ENCODE results near the gene GATAD2B. TPM values are rescaled to one million over a fixed set of nuclear protein-coding genes. Genes with fewer than 3 reads are reported as not detected.
A peak's percentile ranks its signal among the peaks of the same experiment; 100 is the strongest.
"Not testable (repeated sequence)": the region's sequence is repeated elsewhere in the genome, so short reads cannot be mapped to it uniquely, and the experiment has no call there.

GATAD2B gene
- total RNA-seq, 3 donors from 2014 or later (not counting 1 experiment from before 2014, with no cell fraction given), result 68.1 to 91.3 (median 75.5) TPM

DNA sequence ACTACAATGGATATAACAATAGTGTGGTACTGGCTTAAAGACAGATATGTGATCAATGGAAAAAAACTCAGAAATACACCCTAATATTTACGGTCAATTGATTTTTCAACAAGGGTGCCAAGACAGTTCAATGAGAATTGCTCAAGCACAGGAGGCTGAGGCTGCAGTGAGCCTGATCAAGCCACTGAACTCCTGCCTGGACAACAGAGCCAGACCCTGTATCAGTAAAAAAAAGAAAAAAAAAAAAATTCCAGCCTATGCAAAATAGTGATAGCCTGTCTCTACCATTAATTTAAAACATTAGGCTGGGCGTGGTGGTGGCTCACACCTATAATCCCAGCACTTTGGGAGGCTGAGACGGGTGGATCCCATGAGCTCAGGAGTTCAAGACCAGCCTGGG lies 77.6 kb downstream of the GATAD2B start:
- Histone ChIP-seq H3K27me3 (ENCODE audit: control insufficient read depth, insufficient read depth, low read length) (no peaks in the 10 kb centered on the region), H3K4me3 (ENCODE audit: low read length) (no peak overlapping the region), H3K4me1 (ENCODE audit: control insufficient read depth, insufficient read depth, low read length) (peaks cover 9% of the 10 kb centered on the region), H3K27ac (ENCODE audit: low read length) (no peak overlapping the region), H3K36me3 (ENCODE audit: control insufficient read depth, insufficient read depth, low read length) (no peaks in the 10 kb centered on the region), H3K9me3 (ENCODE audit: control insufficient read depth, insufficient read depth, low read length) (no peaks in the 10 kb centered on the region)
- DNase-seq, result no peak
- Mint-ChIP-seq H3K4me1 (peaks cover 29 to 40% of the 10 kb centered on the region in 2 donors), H3K9me3 (no peaks in the 10 kb centered on the region), H3K4me3 (no peak overlapping the region), H3K27ac (no peak overlapping the region), H3K27me3 (ENCODE audit: low read depth in 2 of 2) (no peaks in the 10 kb centered on the region), H3K36me3 (no peaks in the 10 kb centered on the region)
- WGBS (ENCODE audit: insufficient coverage), result 100% methylated on average over 3 of the region's 3 CpGs
- intact Hi-C loops (cut with micrococcal nuclease), result no loop called here
- no peak for ATAC-seq
- TF ChIP-seq, protein P1, sequence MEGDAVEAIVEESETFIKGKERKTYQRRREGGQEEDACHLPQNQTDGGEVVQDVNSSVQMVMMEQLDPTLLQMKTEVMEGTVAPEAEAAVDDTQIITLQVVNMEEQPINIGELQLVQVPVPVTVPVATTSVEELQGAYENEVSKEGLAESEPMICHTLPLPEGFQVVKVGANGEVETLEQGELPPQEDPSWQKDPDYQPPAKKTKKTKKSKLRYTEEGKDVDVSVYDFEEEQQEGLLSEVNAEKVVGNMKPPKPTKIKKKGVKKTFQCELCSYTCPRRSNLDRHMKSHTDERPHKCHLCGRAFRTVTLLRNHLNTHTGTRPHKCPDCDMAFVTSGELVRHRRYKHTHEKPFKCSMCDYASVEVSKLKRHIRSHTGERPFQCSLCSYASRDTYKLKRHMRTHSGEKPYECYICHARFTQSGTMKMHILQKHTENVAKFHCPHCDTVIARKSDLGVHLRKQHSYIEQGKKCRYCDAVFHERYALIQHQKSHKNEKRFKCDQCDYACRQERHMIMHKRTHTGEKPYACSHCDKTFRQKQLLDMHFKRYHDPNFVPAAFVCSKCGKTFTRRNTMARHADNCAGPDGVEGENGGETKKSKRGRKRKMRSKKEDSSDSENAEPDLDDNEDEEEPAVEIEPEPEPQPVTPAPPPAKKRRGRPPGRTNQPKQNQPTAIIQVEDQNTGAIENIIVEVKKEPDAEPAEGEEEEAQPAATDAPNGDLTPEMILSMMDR (IDR thresholded peaks at IDR 0.05), result no peak

DNA sequence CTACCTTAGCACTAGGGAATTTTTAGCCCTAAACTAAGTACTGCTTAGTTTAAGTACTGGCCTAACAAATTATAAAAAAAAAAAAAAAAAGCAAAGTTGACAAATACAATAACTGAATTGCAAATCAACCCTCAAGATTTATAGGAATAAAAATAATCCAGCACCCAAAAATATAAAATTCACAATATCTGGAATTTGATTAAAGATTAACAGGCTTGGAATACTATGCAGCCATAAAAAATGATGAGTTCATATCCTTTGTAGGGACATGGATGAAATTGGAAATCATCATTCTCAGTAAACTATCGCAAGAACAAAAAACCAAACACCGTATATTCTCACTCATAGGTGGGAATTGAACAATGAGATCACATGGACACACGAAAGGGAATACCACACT lies 78.4 kb downstream of the GATAD2B start:
- H3K27ac ChIP-seq (ENCODE audit: low read length); H3K27me3 ChIP-seq (ENCODE audit: control insufficient read depth, insufficient read depth, low read length); ATAC-seq; H3K27me3 Mint-ChIP-seq (ENCODE audit: low read depth in 2 of 2); H3K4me3 Mint-ChIP-seq; H3K27ac Mint-ChIP-seq; H3K9me3 Mint-ChIP-seq; H3K36me3 ChIP-seq (ENCODE audit: control insufficient read depth, insufficient read depth, low read length); intact Hi-C loops (cut with micrococcal nuclease); H3K9me3 ChIP-seq (ENCODE audit: control insufficient read depth, insufficient read depth, low read length); DNase-seq; H3K4me3 ChIP-seq (ENCODE audit: low read length); H3K36me3 Mint-ChIP-seq; H3K4me1 ChIP-seq (ENCODE audit: control insufficient read depth, insufficient read depth, low read length): not testable (repeated sequence)
- H3K4me1 Mint-ChIP-seq, result peaks cover 22 to 34% of the 10 kb centered on the region in 2 donors
- WGBS (ENCODE audit: insufficient coverage), result no CpG with 5 or more reads among the region's 3 CpGs

DNA sequence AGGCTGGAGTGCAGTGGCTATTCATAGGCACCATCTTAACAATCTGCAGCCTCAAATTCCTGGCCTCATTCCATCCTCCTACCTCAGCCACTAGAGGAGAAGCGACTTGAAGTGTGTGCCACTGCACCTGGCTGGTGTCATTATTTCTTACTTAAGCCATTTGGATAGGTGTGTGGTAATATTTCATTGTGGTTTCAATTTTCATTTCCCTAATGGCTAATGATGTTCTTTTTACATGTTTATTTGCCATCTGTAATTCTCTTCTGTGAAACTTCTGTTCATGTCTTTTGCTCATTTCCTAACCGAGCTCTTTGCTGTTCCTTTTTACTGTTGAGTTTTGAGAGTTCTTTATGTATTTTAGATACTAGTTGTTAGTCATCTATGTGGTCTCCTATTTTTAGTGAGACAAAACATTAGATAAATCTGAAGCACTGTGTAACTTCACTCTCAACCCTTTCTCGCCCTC lies 80.7 kb downstream of the GATAD2B start:
- H3K4me3 Mint-ChIP-seq, result no peak overlapping the region
- Histone ChIP-seq H3K9me3 (ENCODE audit: control insufficient read depth, insufficient read depth, low read length) (no peaks in the 10 kb centered on the region), H3K4me1 (ENCODE audit: control insufficient read depth, insufficient read depth, low read length) (peaks cover 5% of the 10 kb centered on the region), H3K36me3 (ENCODE audit: control insufficient read depth, insufficient read depth, low read length) (no peaks in the 10 kb centered on the region), H3K27me3 (ENCODE audit: control insufficient read depth, insufficient read depth, low read length) (no peaks in the 10 kb centered on the region), H3K4me3 (ENCODE audit: low read length) (no peak overlapping the region), H3K27ac (ENCODE audit: low read length) (no peak overlapping the region)
- ATAC-seq (no peak), DNase-seq (no peak)
- H3K9me3 Mint-ChIP-seq, result no peaks in the 10 kb centered on the region
- no peaks in the 10 kb centered on the region for H3K36me3 Mint-ChIP-seq
- TF ChIP-seq, protein P1 (IDR thresholded peaks at IDR 0.05), result no peak
- H3K27ac Mint-ChIP-seq, result peak overlapping the region in 1 of 2 donors; percentile 15
- intact Hi-C loops (cut with micrococcal nuclease), result no loop called here
- peaks cover 18 to 26% of the 10 kb centered on the region in 2 donors for H3K4me1 Mint-ChIP-seq
- no CpG with 5 or more reads among the region's 3 CpGs for WGBS (ENCODE audit: insufficient coverage)
- no peaks in the 10 kb centered on the region for H3K27me3 Mint-ChIP-seq (ENCODE audit: low read depth in 2 of 2)

GRCh38 chr1:153841463-153841994 lies 81.2 kb downstream of the GATAD2B start:
- H3K4me3 Mint-ChIP-seq, result no peak overlapping the region
- 89% methylated on average over 2 of the region's 3 CpGs for WGBS (ENCODE audit: insufficient coverage)
- H3K36me3 Mint-ChIP-seq, result no peaks in the 10 kb centered on the region
- intact Hi-C loops (cut with micrococcal nuclease), result no loop called here
- DNase-seq (no peak), ATAC-seq (no peak)
- H3K27me3 ChIP-seq (ENCODE audit: control insufficient read depth, insufficient read depth, low read length), result no peaks in the 10 kb centered on the region
- H3K4me1 Mint-ChIP-seq, result peaks cover 18 to 26% of the 10 kb centered on the region in 2 donors
- no peaks in the 10 kb centered on the region for H3K9me3 ChIP-seq (ENCODE audit: control insufficient read depth, insufficient read depth, low read length)
- no peaks in the 10 kb centered on the region for H3K27me3 Mint-ChIP-seq (ENCODE audit: low read depth in 2 of 2)
- H3K4me3 ChIP-seq (ENCODE audit: low read length), result no peak overlapping the region
- no peaks in the 10 kb centered on the region for H3K9me3 Mint-ChIP-seq
- H3K27ac ChIP-seq (ENCODE audit: low read length), result no peak overlapping the region
- TF ChIP-seq, protein P1 (IDR thresholded peaks at IDR 0.05), result no peak
- no peaks in the 10 kb centered on the region for H3K36me3 ChIP-seq (ENCODE audit: control insufficient read depth, insufficient read depth, low read length)
- H3K27ac Mint-ChIP-seq, result peak overlapping the region; percentile 47 to 64
- peaks cover 5% of the 10 kb centered on the region for H3K4me1 ChIP-seq (ENCODE audit: control insufficient read depth, insufficient read depth, low read length)

GRCh38 chr1:153840774-153841173 lies 82.0 kb downstream of the GATAD2B start:
- H3K4me3 ChIP-seq (ENCODE audit: low read length); DNase-seq; H3K9me3 ChIP-seq (ENCODE audit: control insufficient read depth, insufficient read depth, low read length); H3K27ac ChIP-seq (ENCODE audit: low read length); H3K4me3 Mint-ChIP-seq; H3K27me3 Mint-ChIP-seq (ENCODE audit: low read depth in 2 of 2); H3K27me3 ChIP-seq (ENCODE audit: control insufficient read depth, insufficient read depth, low read length); H3K4me1 ChIP-seq (ENCODE audit: control insufficient read depth, insufficient read depth, low read length); intact Hi-C loops (cut with micrococcal nuclease); H3K36me3 Mint-ChIP-seq; H3K36me3 ChIP-seq (ENCODE audit: control insufficient read depth, insufficient read depth, low read length); ATAC-seq; H3K9me3 Mint-ChIP-seq: not testable (repeated sequence)
- H3K27ac Mint-ChIP-seq, result peak overlapping the region; percentile 47 to 64
- 49% methylated on average over 13 of the region's 14 CpGs for WGBS (ENCODE audit: insufficient coverage)
- H3K4me1 Mint-ChIP-seq, result peaks cover 18 to 21% of the 10 kb centered on the region in 2 donors

DNA sequence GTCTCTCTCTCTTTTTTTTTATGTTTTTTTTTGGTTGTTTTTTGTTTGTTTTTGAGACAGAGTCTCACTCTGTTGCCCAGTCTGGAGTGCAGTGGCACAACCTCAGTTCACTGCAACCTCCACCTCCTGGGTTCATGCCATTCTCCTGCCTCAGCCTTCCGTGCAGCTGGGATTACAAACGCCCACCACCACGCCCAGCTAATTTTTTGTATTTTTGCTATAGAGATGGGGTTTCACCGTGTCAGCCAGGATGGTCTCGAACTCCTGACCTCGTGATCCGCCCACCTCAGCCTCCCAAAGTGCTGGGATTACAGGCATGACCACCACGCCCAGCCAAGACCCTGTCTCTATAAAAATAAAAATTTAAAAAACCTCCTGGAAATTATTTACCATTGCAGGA lies 88.8 kb downstream of the GATAD2B start:
- H3K9me3 ChIP-seq (ENCODE audit: control insufficient read depth, insufficient read depth, low read length); DNase-seq; ATAC-seq; intact Hi-C loops (cut with micrococcal nuclease); H3K27ac ChIP-seq (ENCODE audit: low read length); H3K9me3 Mint-ChIP-seq; H3K27ac Mint-ChIP-seq; H3K36me3 Mint-ChIP-seq; H3K4me1 ChIP-seq (ENCODE audit: control insufficient read depth, insufficient read depth, low read length); H3K27me3 Mint-ChIP-seq (ENCODE audit: low read depth in 2 of 2); H3K36me3 ChIP-seq (ENCODE audit: control insufficient read depth, insufficient read depth, low read length); H3K4me3 ChIP-seq (ENCODE audit: low read length); H3K4me3 Mint-ChIP-seq; H3K27me3 ChIP-seq (ENCODE audit: control insufficient read depth, insufficient read depth, low read length): not testable (repeated sequence)
- WGBS (ENCODE audit: insufficient coverage), result 95% methylated on average over 8 of the region's 8 CpGs
- peaks cover 19 to 26% of the 10 kb centered on the region in 2 donors for H3K4me1 Mint-ChIP-seq
